Activated T-helper 1 cell treated with anti-CD3 and anti-CD28 coated beads, Interleukin-2, amount 50 U/mL, for 16 hours (primary cell): ENCODE results near the gene RPS3.

Source experiments
- DNase-seq, 2 donors: peaks; one replicate each; pipeline ENCODE4 v3.0.0-alpha.2; 2020; ENCODE audit warnings: low read depth in 1 of 2, low spot score in 1 of 2

RPS3 gene

GRCh38 chr11:75413864-75414263, 14.5 kb downstream of the RPS3 start:
- DNase-seq, result no peak

GRCh38 chr11:75420224-75421034, 21.1 kb downstream of the RPS3 start:
- DNase-seq, result no peak

GRCh38 chr11:75421035-75421602, 21.8 kb downstream of the RPS3 start:
- DNase-seq, result no peak

DNA sequence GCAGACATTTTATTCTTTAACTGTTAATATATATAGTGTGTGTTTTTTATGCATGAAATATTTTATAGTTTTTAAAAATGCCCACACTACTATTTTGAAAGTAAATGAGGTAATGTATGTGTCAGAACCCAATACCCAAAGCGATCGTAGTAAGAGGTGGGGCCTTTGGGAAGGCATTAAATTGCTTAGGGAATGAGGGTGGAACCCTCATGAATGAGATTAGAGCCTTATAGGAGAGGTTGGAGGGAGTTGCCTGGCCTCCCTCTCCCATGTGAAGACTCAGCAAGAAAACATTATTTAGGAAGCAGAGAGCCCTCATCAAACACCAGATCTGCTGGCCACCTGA, 22.6 kb downstream of the RPS3 start:
- no peak for DNase-seq

DNA sequence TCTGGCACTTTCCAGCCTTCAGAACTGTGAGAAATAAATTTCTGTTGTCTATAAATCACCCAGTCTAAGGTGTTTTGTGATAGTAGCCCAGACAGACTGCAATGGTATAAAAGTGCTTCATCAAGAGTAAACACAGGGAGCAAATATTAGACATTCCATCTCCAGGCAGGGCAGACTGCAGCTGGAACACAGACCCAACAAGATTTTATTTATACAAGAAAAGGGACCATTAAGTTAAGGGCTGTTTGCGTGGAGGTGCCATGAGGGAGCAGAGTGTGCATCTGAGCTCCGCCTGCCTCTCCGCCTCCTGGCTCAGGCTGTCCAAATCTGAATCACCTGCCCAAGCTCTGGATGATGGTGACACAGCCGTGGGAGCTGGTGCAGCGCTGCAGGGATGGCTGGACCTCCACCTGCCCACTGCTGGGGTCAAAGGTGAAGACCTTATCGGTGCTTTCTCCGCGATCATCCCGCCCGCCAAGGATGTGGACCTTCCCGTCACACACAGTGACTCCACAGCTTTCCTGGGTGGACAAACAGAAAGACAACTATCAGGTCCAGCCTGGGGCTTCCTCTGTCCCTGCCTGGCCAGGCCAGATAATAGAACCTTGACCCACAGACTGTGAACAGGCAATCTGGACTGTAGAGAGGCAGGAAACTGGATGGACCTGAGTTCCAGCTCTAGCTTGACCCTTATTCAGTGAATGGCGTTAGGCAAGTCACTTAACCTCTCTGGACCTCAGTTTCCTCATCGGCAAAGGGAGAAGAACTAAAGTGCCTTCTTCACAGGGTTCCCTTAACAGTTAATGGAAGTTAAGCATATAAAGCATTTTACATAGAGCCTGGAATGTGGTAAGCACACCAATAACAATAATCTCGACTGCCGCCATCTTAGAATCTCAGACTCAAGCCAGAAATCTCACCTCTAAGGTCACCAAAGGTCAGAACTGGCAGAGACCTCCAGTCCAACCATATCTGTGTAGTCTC, 23.2 kb downstream of the RPS3 start:
- no peak for DNase-seq

- DNase-seq, result no peak
Observed at GRCh38 chr11:75423721-75424120, 24.4 kb downstream of the RPS3 start.

- DNase-seq, result no peak
Observed at GRCh38 chr11:75424396-75424795, 25.1 kb downstream of the RPS3 start.

DNA sequence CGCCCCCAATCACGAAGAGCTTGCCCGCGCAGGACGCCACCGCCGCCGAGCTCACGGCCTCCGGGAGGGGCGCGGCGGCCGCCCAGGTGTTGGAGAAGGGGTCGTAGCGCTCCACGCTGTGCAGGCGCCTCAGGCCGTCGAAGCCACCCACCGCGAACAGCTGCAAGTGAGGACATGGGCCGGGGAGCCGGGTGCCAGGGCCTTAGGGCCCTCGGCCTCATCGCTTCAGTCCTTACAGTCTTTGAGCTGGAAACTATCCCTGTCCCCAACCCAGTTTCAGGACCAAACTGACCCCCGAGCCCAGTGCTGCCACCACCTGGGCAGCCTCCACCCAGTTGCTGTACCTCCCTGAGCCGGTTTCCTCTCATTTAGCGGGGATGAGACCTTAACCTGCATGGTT, 26.1 kb downstream of the RPS3 start:
- DNase-seq, result no peak

GRCh38 chr11:75426720-75427086, 27.4 kb downstream of the RPS3 start:
- DNase-seq, result no peak

- DNase-seq, result no peak
Observed at GRCh38 chr11:75427181-75427580, 27.9 kb downstream of the RPS3 start.

GRCh38 chr11:75428281-75428724, 29.0 kb downstream of the RPS3 start:
- DNase-seq, result peak; percentile 12 to 26

GRCh38 chr11:75428989-75429640, 29.8 kb downstream of the RPS3 start:
- no peak for DNase-seq

- no peak for DNase-seq
Observed at GRCh38 chr11:75429641-75429901, 30.3 kb downstream of the RPS3 start.

DNA sequence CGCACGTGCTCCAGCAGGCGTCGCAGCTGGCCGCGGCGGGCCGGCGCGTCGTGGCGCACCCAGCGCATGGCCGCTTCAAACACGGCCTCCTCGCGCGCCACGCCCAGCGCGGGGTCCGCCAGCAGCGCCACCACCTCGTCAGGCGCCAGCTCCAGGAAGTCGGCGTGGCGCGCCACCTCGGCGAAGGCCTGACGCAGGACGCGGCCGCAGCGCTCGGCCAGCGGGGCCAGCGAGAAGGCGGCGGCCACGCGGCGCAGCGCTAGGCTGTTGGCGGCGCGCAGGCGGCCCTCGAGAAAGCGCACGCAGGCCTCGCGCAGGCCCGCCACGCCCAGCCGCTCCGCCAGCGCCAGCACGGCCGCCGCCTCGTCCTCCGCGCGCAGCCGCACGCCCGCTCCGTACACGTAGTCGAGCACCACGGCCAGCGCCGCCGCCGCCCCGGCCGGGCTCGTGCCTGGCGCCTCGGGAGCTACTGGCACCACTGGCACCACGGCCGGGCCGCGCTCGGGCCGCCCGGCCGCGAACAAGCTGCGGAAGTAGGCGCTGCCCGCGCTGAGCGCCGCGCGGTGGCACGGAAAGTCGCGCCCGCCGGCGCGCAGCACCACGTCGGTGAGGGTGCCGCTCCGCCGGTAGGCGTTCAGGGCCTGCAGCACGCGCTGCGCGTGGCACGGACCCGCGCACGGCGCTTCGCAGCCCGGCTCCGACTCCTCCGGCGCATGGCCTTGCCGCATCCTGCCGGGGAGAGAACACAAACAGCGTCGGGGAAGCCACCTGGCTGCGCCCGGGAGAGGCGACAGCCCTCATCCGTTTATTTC, 30.8 kb downstream of the RPS3 start:
- peak; percentile 29 to 48 for DNase-seq

DNA sequence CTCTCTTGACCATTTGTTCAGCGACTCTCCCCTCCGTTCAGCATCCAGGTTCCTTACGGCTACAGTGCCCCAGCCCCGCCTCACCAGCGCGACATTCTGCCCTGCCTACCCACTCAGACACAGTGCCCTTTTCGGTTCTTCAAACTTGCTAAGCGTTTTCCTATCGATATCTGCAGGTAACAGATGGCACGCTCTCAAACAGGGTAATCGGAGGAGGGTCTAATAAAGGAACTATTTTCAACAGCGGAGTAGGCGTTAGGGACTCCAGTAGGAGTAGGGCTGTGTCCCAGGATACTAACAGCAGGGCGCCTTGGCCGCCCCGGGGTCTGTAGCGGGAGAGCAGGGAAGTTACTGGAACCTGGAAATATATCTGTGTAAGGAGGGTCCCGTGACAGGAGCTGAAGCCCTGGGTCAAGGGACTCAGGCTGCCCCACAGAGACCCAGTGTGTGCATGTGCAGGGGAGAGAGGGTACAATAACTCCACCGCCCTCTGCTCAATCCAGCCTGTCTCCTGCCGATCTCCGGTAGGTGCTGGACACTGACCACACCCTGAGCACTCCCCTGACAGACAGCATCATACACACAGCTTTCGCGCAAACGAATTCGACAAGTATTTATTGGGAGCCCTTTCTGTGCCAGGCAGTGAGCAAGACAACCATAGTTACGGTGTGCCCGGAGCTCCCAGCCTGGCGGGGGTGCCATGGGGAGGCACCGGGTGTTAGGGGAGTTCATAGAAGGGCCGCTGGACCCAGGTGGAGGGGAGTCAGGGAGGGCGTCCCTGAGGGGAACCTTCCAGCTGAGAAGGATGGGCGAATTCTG, 31.6 kb downstream of the RPS3 start:
- no peak for DNase-seq

- no peak for DNase-seq
Observed at GRCh38 chr11:75431533-75432525, 32.5 kb downstream of the RPS3 start.

DNA sequence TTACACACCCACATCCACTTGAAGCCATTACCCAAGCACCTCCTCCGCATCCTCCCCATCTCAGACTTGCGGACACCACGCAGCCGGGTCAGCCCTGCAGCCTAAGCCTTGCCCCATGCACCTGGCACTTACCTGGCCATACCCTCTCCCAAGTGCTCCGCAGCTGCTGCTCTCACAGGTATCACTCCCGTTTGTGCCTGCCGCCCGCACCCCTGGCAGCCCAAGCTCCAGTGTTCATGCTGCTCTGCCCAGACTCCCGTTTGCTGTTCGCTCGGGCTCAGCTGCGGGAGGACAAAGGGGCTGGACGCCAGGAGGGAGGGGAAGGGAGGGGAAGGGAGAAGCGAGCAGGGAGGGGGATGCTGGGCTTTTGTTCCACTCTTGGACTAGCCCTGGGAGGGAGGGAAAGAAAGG, 33.6 kb downstream of the RPS3 start, which contains the start of gene KLHL35:
TSS of gene KLHL35 (minus strand) at position 293 of the 411 bp plus-strand sequence. CDS start 2,574 bp downstream, outside the sequence.
- no peak for DNase-seq

- no peak for DNase-seq
Observed at GRCh38 chr11:75433443-75433842, 34.1 kb downstream of the RPS3 start.
